HG03108 (cell line): ENCODE data around the gene IGSF8.

Source experiments
- ATAC-seq: cut with Tn5 transposase; IDR thresholded peaks from one replicate; pipeline ENCODE4 v1.9.1; 2021; ENCODE audit warnings: moderate library complexity; ENCODE audit not compliant: unreplicated experiment

IGSF8 gene

GRCh38 chr1:160097911-160098851, at the start of gene IGSF8:
TSS of gene IGSF8 (minus strand) at chr1:160098619. CDS start at chr1:160098472, 147 bp downstream.
- peak; percentile 45 for ATAC-seq

DNA sequence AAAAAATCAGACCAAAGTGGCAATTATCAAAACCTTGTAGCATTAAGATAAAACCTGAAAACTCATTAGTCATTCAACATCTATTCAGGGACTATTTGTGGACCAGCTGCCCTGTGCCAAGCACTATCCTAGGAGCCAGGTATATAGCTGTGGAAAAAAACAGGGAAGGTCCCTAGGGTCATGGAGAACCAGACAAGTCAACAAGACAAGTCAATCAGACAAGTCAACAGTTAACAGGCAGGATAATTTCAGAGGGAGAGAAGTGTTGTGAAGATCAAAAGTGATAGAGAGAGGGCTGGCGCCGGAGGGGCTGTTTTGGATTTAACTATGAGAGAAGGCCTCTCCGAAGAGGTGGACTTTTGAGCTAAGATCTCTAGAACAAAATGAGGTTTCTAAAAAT, 49.7 kb upstream of the IGSF8 start:
- no peak for ATAC-seq

DNA sequence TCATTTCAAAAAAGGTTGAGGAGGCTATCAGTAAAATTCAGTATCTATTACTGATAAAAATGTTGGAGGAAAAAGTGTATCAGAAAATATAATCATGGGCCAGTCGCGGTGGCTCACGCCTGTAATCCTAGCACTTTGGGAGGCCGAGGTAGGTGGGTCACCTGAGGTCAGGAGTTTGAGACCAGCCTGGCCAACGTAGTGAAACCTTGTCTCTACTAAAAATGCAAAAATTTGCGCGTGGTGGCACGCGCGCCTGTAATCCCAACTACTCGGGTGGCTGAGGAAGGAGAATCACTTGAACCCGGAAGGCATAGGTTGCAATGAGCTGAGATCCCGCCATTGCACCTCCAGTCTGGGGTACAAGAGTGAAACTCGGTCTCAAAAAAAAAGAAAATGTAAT, 47.7 kb upstream of the IGSF8 start:
- no peak for ATAC-seq

- no peak for ATAC-seq
Measured at GRCh38 chr1:160144921-160145320, 46.5 kb upstream of the IGSF8 start.

- no peak for ATAC-seq
Measured at GRCh38 chr1:160143695-160144094, 45.3 kb upstream of the IGSF8 start.

- ATAC-seq: no peak
Measured at GRCh38 chr1:160139840-160140239, 41.4 kb upstream of the IGSF8 start.

GRCh38 chr1:160137216-160137862, 38.9 kb upstream of the IGSF8 start:
- ATAC-seq: no peak

- ATAC-seq: no peak
Measured at GRCh38 chr1:160136926-160137200, 38.4 kb upstream of the IGSF8 start.

DNA sequence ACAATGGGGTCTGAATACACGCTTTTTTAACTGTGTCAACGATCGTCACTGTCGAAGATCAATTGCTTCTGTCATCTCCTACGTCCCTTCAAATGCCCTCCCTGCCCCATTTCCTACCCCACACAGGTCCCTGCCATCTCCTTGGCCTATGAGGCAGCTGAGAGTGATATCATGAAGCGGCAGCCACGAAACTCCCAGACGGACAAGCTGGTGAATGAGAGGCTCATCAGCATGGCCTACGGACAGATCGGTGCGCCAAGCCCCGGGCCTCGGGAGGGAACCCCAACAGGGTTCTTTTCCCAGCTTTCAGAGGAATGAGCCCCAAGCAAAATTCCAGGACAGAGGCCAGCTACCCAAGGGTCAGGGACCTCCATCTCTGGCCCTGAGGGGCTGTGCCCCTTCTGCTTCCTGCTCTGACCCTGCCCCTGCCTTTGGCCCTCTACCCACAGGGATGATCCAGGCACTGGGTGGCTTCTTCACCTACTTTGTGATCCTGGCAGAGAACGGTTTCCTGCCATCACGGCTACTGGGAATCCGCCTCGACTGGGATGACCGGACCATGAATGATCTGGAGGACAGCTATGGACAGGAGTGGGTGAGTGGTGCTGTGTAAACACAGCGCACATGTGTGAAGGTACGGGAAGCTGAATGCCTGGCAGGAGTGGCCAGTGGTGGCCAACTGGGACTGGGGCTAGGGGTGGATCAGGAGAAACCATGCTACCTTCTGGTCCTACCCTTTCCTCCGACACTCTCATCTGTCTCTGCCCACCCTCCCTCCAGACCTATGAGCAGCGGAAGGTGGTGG, 37.9 kb upstream of the IGSF8 start:
- ATAC-seq: no peak

DNA sequence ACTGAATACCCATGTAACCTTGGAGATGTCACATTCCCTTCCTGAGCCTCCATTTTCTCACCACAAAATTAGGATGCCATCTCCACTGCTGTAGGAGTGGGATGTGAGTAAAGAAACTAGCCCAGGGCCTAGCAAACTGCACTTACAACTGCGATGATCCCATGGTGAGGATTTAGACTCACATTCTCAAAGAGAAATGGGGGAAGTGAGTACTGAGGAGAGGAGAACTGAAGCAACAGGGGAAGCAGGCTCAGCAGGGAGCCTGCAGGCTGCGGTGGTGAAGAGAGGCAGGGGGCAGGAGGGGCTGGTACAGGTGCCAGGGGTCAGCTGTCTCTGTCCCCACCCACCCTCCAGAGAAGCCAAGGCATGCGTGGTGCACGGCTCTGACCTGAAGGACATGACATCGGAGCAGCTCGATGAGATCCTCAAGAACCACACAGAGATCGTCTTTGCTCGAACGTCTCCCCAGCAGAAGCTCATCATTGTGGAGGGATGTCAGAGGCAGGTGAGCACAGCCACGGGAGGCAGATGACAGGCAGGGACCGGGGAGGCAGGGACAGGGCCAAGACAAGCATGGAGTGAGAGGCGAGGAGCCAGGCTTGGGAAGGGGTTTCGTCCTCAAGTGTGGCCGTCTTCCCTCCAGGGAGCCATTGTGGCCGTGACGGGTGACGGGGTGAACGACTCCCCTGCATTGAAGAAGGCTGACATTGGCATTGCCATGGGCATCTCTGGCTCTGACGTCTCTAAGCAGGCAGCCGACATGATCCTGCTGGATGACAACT, 36.6 kb upstream of the IGSF8 start:
- ATAC-seq: no peak

DNA sequence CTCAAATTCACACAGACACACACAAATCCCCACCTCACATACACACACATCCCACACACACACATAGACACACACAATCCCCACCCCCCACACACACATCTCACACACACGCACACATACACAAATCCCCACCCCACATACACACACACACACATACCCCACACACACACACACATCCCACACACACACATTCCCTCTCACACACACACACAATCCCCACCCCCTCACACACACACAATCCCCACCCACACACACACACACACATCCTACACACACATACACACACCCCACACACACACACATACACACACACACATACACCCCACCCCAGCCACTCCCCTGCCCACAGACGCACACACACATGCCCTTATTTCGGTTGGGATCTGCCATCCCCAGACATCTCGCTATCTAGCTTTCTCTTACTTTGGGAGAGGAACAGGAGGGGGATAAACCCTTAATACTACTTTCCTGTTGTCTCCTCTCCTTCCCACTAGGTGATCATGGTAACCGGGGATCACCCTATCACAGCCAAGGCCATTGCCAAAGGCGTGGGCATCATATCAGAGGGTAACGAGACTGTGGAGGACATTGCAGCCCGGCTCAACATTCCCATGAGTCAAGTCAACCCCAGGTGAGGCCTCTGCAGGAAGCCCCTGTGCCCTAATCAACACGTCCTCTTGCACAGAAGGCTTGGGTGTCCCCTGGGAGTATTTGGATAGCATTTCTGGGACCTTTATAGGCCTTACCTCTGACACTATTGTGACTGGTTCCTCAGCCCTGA, 35.8 kb upstream of the IGSF8 start:
- no peak for ATAC-seq

DNA sequence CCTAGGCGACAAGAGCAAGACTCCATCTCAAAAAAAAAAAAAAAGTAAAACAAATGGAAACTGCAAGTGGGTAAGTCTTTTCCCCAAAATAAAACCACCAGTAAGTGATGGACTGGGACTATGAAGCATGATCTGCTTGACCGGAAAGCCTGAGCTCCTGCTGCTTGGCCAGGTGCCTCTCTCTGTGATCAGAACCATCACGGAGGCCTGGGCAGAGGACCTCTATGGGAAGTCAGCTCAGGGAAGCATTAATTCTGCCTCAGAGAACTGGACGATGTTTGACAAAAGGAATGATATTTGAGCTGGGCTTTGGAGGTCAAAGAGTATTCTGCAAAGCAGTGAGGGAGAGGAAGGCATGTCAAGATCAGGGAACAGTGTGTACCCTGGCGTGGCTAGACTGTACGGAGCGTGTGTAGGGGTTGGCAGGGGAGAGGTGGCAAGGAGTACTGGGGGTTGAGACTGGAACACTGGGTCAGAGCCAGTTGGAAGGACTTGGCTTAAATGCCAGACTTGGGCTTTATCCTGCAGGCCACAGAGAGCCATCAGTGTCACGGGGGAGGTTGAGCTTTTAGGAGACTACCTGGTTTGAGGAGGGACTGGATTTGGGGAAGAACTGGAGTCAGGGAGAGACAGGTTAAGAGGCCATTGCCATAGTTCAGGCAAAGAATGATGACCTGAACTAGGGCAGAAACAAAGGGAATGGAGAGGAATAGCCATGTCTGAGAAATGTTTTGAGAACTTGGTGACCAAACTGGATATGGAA, 33.6 kb upstream of the IGSF8 start:
- no peak for ATAC-seq

DNA sequence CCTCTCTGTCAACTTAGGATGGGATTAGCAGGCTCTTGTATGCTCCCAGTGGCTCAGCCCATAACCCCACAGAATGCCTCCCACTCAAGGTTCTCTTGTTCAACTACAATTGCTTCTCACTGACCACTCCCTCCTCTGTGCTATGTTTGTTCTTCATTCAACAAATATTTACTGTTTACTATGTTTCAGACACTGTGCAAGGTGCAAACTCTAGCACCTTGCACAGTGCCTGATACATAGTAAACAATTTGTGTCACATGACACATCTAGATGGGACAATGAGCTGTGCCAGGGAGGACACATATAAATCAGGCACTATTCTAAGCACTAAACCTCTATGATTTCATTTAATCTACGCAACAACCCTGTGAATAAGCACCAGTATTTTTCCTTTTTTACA, 32.5 kb upstream of the IGSF8 start:
- no peak for ATAC-seq

GRCh38 chr1:160130486-160130885, 32.1 kb upstream of the IGSF8 start:
- ATAC-seq: no peak

DNA sequence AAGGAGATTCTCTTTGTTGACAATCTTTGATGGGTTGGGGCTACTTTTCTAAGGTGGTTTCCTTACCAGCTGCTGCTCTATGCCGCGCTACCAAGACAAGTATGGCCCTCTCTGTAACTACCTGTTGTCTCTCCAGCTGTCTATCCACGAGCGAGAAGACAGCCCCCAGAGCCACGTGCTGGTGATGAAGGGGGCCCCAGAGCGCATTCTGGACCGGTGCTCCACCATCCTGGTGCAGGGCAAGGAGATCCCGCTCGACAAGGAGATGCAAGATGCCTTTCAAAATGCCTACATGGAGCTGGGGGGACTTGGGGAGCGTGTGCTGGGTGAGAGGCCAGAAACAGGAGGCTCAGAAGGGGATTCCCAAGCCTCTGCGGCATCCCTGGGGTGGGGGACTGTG, 31.5 kb upstream of the IGSF8 start:
- ATAC-seq: no peak

DNA sequence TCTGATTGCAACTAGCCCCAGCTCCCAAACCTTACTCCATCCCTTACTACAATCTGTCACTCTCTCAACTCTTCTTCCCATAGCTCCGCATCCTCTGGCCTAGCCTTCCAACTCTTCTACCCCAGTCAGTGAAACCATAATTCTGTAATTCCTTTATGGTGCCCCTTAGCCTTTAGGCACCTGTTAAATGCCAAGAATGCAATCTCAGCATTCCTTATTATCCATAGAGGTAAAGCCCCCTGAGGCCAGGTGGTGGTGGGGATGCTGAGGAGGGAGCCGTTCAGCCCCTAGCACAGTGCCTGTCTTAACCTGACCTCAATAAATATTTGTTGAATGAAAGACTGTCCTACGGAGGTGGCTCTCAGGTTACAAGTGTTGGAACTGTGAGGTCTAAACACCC, 31.1 kb upstream of the IGSF8 start:
- no peak for ATAC-seq

GRCh38 chr1:160129046-160129445, 30.6 kb upstream of the IGSF8 start:
- no peak for ATAC-seq

DNA sequence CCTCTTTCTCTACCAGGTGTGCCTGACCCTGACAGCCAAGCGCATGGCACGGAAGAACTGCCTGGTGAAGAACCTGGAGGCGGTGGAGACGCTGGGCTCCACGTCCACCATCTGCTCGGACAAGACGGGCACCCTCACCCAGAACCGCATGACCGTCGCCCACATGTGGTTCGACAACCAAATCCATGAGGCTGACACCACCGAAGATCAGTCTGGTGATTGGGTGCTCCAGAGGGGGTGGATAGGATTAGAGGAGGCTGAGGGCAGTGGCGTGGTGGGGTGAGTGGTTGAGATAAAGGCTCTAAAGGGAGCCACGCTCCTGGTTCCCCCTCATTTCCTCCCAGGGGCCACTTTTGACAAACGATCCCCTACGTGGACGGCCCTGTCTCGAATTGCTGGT, 30.2 kb upstream of the IGSF8 start:
- no peak for ATAC-seq

DNA sequence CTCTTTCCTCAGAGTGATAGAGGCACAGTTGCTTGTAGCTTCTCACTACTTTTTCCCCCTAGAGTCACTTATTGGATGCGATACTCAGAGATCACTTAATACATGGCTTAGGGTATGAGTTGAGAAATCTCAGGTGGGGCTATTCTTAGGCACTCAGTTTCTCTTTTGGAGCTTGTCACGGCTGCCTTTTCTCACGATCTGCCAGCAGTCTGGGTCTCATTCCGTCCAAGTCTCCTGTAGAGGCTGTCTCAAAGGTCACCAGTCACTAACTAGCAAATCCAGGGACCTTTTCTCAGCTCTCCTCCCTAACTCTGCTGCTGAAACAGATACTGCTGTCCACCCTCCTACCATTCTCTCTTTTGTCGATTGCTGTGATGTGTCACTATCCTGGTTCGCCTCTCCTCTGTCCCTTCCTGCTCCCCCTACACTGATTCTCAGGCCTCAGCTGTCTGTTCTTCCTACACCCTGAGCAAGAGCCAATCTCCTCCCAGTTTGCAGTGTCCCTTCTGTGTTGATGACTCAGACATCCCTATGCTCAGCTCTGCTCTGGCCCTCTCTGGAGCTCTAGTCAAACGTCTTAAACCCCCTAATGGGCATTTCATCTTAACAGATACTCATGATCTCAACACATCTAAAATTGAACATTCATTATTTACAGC, 29.6 kb upstream of the IGSF8 start:
- no peak for ATAC-seq
